K562 (cell line): ENCODE measurements around the gene ZNRD2. TPM values are rescaled to one million over a fixed set of nuclear protein-coding genes. Genes with fewer than 3 reads are reported as not detected.
A peak's percentile ranks its signal among the peaks of the same experiment; 100 is the strongest.

ENCODE experiments used
- CBX1 ChIP-seq: sonication (generic); IDR thresholded peaks from 2 replicates; pipeline ENCODE4 v1.6.1; 2016; ENCODE audit warnings: antibody characterized with exemption, low read depth, mild to moderate bottlenecking
- MBD2 ChIP-seq: sonication (generic); IDR thresholded peaks from 2 replicates; pipeline ENCODE4 v1.6.1; 2016; ENCODE audit warnings: low read depth, borderline replicate concordance
- PML ChIP-seq: IDR thresholded peaks from 2 replicates; pipeline ENCODE4 v1.6.1; 2012; ENCODE audit warnings: low read length, inconsistent platforms
- POLR2B ChIP-seq: fragments of 450-650 bp; IDR thresholded peaks from 2 replicates; pipeline ENCODE4 v1.6.1; 2018; ENCODE audit warnings: low read depth; ENCODE audit not compliant: partially characterized antibody
- RERE ChIP-seq: sonication (generic); formaldehyde crosslinking; IDR thresholded peaks from 2 replicates; pipeline ENCODE4 v1.8.0; 2023; ENCODE audit warnings: missing genetic modification reagents, mild to moderate bottlenecking, borderline replicate concordance
- ZKSCAN1 ChIP-seq: fragments of 150-350 bp; IDR thresholded peaks from 2 replicates; pipeline ENCODE4 v1.6.1; 2016; ENCODE audit warnings: low read depth, low read length
- polyA plus RNA-seq, 8 experiments: library from polyadenylated mRNA; depleted of rRNA in 4 of 8; stranded (reverse) in 5 of 8; unstranded in 3 of 8; fragments of >200 nt; fragmentation: Nextera tagmentation in 2 of 8; fragmentation: Illumina TruSeq in 1 of 8; extraction: Ambion mirVana in 2 of 8; extraction: Trizol in 1 of 8; gene quantifications; 2 replicates each; pipeline versions ENCODE4 v1.2.1 to v1.2.3, GENCODE V29; 2011 to 2014; ENCODE audit warnings: inconsistent platforms in 1 of 8, missing spikeins in 1 of 8
- total RNA-seq, 7 experiments: library from RNA; depleted of rRNA in 6 of 7; stranded (reverse); fragments of >200 nt in 6 of 7; fragmentation: Illumina TruSeq in 2 of 7; extraction: Trizol in 2 of 7; gene quantifications; 2 replicates each; pipeline versions ENCODE4 v1.2.1 to v1.2.3, GENCODE V29; 2011 to 2021; ENCODE audit warnings: low replicate concordance in 1 of 7
- TF ChIP-seq, protein P1 (sequence below), 2 experiments: fragments of 150-350 bp in 1 of 2; IDR thresholded peaks; 2 replicates each; pipeline ENCODE4 v1.6.1; 2012 to 2016; ENCODE audit warnings: low read depth in 2 of 2, low read length in 2 of 2, mild to moderate bottlenecking in 1 of 2, moderate library complexity in 1 of 2
- TF ChIP-seq, protein P2 (sequence below): fragments of 450-650 bp; IDR thresholded peaks from 2 replicates; pipeline ENCODE4 v1.6.1; 2016
- TF ChIP-seq, protein P3 (sequence below): conservative IDR thresholded peaks from 2 replicates; pipeline ENCODE4 v1.6.1; 2011; ENCODE audit warnings: low read depth, mild to moderate bottlenecking, low read length; ENCODE audit not compliant: control insufficient read depth
- TF ChIP-seq, protein P4 (sequence below), 2 experiments: fragments of 450-650 bp; IDR thresholded peaks; 2 replicates each; pipeline ENCODE4 v1.6.1; 2016

The ZNRD2 gene
- total and polyA plus RNA-seq, 9 of the 15 experiments (the other 6 are each of a cell fraction or from before 2014, with no cell fraction given) = 13.4 to 129 (median 60.4) TPM

DNA sequence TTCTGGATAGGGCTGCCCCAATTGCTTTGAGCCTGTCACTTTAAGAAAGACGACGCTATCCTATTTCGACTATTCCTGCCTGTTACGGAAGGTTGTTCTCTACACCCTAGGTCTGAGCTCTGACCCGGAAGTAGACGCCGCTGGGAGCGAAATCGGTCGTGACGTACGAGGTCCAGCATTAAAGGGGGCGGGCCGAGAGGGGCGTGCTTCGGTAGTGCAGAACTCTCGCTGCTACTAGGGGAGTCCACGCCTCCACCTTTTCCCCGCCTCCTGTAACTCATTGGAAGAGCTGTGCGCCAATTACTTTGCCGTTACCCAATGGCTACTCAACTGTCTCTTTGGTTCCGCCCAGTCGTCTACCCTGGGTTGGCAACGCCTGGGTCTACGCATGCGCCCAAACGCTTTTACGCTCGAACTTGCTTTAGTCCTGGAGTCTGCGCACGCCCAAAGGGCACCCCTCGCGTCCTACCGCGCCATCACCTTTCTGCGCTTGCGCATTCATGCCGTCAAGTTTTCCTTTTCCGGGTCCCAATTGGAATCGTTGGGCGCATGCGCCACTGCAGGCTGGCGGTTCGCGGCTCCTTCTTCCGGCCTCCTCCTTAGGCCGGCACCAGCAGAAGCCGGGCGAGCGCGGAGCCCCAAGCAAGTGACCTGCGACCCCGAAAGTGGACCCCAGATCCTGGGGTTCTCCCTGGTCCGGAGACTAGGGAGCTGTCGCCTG lies 45.1 kb downstream of the ZNRD2 start, which contains the start of gene PCNX3 (continued):
- TF ChIP-seq RERE = no peak
- TF ChIP-seq, protein P1, sequence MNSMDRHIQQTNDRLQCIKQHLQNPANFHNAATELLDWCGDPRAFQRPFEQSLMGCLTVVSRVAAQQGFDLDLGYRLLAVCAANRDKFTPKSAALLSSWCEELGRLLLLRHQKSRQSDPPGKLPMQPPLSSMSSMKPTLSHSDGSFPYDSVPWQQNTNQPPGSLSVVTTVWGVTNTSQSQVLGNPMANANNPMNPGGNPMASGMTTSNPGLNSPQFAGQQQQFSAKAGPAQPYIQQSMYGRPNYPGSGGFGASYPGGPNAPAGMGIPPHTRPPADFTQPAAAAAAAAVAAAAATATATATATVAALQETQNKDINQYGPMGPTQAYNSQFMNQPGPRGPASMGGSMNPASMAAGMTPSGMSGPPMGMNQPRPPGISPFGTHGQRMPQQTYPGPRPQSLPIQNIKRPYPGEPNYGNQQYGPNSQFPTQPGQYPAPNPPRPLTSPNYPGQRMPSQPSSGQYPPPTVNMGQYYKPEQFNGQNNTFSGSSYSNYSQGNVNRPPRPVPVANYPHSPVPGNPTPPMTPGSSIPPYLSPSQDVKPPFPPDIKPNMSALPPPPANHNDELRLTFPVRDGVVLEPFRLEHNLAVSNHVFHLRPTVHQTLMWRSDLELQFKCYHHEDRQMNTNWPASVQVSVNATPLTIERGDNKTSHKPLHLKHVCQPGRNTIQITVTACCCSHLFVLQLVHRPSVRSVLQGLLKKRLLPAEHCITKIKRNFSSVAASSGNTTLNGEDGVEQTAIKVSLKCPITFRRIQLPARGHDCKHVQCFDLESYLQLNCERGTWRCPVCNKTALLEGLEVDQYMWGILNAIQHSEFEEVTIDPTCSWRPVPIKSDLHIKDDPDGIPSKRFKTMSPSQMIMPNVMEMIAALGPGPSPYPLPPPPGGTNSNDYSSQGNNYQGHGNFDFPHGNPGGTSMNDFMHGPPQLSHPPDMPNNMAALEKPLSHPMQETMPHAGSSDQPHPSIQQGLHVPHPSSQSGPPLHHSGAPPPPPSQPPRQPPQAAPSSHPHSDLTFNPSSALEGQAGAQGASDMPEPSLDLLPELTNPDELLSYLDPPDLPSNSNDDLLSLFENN (IDR thresholded peaks at IDR 0.05; ENCODE audit: low read depth in 2 of 2, low read length in 2 of 2) = peak in 1 of 2 experiments; percentile 95; a peak in 2 of 4 replicates
- 0 out of 2 replicates have a peak, but pooled peaks have one; percentile 32 for TF ChIP-seq PML
- TF ChIP-seq, protein P2, sequence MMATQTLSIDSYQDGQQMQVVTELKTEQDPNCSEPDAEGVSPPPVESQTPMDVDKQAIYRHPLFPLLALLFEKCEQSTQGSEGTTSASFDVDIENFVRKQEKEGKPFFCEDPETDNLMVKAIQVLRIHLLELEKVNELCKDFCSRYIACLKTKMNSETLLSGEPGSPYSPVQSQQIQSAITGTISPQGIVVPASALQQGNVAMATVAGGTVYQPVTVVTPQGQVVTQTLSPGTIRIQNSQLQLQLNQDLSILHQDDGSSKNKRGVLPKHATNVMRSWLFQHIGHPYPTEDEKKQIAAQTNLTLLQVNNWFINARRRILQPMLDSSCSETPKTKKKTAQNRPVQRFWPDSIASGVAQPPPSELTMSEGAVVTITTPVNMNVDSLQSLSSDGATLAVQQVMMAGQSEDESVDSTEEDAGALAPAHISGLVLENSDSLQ = peak; percentile 100
- TF ChIP-seq, protein P3, sequence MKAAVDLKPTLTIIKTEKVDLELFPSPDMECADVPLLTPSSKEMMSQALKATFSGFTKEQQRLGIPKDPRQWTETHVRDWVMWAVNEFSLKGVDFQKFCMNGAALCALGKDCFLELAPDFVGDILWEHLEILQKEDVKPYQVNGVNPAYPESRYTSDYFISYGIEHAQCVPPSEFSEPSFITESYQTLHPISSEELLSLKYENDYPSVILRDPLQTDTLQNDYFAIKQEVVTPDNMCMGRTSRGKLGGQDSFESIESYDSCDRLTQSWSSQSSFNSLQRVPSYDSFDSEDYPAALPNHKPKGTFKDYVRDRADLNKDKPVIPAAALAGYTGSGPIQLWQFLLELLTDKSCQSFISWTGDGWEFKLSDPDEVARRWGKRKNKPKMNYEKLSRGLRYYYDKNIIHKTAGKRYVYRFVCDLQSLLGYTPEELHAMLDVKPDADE = 0 out of 2 replicates have a peak, but pooled peaks have one; percentile 55
- peak; percentile 77 for TF ChIP-seq POLR2B
- TF ChIP-seq MBD2 = peak; percentile 98
- TF ChIP-seq, protein P4, sequence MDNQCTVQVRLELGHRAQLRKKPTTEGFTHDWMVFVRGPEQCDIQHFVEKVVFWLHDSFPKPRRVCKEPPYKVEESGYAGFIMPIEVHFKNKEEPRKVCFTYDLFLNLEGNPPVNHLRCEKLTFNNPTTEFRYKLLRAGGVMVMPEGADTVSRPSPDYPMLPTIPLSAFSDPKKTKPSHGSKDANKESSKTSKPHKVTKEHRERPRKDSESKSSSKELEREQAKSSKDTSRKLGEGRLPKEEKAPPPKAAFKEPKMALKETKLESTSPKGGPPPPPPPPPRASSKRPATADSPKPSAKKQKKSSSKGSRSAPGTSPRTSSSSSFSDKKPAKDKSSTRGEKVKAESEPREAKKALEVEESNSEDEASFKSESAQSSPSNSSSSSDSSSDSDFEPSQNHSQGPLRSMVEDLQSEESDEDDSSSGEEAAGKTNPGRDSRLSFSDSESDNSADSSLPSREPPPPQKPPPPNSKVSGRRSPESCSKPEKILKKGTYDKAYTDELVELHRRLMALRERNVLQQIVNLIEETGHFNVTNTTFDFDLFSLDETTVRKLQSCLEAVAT (IDR thresholded peaks at IDR 0.05) = peak in 1 of 2 experiments; percentile 100; a peak in 2 of 4 replicates
- TF ChIP-seq CBX1 = no peak
- 0 out of 2 replicates have a peak, but pooled peaks have one; percentile 13 for TF ChIP-seq ZKSCAN1
